Stimulated activated CD4-positive, alpha-beta T cell treated with anti-CD3 and anti-CD28 coated beads, TNF-alpha, amount 100 ng/mL, for 48 hours (primary cell): ENCODE data around the gene RRAGD.
A peak's percentile ranks its signal among the peaks of the same experiment; 100 is the strongest.

Experiments used
- DNase-seq, 3 donors: peaks; one replicate each; pipeline ENCODE4 v3.0.0-alpha.2; 2020; ENCODE audit warnings: low read depth in 3 of 3

RRAGD gene

GRCh38 chr6:89375427-89376267 is 36.4 kb downstream of the RRAGD start:
- peak in 2 of 3 donors; percentile 24 to 45 for DNase-seq

DNA sequence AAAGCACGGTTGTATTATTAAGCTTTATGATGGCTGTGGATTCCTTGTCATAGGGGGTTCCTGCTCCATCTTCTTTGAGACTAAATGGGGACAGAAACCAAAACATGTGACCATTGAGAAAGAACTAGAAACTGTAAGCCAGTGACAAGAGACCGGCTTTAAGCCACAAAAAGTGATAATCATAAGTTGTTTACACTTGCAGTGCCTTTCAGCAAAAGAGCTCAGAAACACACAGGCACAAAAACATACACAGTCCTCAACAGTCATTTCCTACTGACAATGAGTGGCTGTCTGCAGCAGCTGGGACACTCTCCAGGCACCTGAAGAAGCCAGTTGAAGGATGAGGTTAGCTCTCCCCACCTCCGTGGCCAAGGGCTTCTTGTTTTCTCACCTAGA is 39.6 kb downstream of the RRAGD start:
- no peak for DNase-seq

DNA sequence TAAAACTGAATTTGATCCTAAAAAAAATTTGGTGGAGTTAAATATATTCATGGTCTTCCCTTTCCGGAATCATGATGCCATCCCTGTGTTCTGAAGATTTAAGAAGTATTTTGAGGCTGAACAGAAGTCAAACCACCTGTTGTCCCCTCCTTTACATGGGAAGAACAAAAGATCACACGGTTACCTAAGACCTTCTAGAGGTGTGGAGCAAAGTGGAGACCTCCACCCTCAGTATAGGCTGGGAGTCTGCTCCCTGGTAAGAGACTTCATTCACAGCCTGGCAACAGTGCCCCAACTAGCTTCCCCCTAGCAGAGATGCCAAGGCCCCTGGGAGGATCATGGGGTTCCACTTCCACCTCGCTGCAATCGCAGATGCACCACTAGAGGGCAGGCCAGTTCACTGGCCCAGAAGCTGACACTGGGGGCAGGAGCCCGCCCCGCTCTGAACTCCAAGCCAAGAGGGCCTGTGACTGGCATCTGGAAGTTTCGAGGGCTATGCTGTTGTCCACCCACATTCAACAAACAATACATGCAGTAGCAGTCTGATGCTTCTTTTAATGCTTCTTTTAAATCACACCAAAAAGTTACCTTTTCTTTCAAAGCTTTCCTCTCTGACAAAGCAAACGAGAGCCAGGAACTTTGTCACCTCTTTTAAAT is 40.1 kb downstream of the RRAGD start:
- peak; percentile 61 to 63 (median 63) for DNase-seq

- no peak for DNase-seq
Observed at GRCh38 chr6:89368999-89369398, 43.1 kb downstream of the RRAGD start.

GRCh38 chr6:89368107-89368506 is 44.0 kb downstream of the RRAGD start:
- peak in 2 of 3 donors; percentile 62 to 71 for DNase-seq

GRCh38 chr6:89364586-89364985 is 47.5 kb downstream of the RRAGD start:
- DNase-seq, result no peak

GRCh38 chr6:89361171-89361570 is 50.9 kb downstream of the RRAGD start:
- DNase-seq, result no peak

DNA sequence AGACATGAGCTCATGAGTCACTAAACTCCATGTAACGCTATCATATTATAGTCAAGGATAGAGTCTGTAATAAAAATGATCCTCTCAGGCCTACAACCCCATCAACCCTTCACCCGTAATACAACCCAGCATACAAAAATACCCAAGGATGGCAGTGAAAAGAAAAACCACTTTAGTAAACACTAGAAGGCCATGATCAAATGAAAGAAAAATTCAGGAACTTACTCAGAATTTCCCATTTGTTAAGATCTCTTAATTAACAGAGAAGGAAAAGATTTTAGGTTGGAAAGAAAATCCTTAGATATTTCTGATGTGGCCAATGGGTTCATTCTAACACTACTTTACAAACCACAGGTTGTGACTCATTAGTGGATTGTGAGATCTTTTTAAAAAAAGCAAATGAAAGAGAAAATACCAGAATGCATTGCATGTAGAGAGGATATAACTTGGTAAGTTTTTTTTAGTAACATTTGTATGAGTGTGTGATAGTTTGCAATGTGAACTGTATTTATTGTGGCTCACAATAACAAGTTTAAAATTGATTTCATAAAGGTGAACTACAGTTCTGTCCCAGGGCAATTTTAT is 51.6 kb downstream of the RRAGD start:
- no peak for DNase-seq

DNA sequence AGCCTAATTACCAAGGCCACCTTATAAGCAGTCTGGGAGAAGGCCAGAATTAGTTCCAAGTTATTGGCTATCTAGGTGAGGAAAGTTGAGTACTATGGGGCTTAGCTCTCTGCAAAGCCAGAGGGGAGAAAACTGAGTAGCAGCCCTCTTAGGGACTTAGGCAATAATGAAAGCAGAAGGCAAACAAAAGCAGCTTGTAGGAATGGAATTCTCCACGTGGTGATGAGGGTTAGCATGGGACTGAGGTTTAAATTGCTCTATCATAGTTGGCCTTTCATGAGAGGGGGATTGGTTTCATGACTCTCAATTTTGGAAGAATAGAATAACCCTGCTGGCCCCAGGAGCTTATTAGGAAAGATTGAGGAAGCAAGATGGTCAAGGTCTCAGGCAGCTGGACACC is 52.5 kb downstream of the RRAGD start:
- no peak for DNase-seq

DNA sequence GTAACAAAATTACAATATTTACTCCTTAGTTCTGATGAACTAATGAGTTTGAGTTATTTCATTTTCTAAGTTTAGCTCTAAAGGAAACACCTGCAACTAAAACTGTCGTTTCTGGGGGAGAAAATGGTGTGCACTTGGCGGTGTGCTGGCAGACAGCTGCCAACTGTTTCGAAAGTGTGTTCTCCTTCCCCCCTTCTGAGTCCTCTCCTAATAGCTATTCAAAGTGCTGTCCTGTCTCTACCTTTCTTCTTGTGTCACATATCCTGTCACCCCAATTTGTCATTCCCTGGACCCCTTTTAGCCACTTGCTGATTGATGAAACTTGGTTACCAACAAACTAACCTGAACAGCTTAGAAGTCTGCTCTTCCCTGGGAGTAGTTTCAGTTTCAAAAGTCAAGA is 54.7 kb downstream of the RRAGD start:
- DNase-seq, result no peak

- no peak for DNase-seq
Observed at GRCh38 chr6:89356642-89357170, 55.4 kb downstream of the RRAGD start.

DNA sequence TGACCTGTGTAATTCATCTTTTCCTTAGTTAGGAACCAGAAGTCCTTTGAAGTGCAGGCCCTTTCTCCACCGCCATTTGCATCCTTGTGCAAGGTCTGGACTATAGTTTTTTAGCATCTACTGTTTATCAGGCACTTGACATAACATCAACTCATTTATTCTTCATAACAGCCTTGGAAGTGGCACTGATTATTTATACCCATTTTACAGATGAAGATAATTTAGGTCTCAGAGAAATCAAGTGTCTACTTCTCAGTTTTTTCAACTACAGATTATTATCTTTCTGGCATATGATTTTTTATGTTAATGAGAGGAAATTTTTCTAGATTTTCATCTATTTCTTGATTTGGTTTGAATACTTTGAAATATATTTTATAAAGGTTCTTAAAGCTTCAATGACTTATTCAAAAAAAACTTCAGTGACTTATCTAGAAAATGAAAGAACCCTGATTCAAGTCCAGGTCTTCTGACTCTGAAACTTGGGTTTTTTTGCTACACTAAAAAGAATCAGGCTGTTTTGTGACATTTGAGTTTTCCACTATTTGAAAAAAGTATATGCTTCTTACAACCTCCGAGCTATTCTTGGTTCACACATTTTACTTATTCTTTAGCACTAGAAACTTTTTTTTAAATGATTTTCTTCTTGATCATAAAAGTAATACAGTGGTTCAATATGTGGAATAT is 56.4 kb downstream of the RRAGD start:
- no peak for DNase-seq

DNA sequence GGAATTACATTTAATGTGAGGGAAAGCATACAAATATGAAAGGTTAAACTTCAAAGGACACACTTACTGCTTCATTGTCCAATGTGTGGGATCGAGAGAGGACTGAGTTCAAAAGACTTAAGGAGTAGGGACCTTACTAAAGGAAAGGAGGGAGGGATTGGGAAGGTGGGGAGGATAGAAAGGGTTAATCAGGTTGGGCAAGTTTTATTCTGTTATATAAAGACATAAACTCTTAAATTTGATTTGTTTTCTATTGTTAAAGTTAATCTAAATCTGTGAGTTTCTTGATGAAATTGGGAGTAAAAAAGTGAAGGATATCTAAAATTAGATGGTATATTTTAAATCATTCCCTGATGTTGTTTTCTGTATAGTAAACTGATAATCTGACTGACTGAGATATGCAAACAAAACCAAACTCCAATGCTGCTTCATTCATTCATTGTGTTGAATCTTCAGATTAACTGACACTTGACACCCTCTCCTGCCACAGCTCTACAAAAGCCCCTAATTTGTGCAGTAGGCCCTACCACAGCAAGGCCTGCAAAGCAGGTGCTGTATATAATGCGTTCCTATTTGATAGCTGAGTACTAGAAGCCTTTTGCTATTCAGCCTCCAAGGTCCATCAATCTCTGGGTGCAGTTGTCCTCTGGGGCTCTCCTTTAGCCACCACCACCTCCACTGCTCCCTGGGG is 58.2 kb downstream of the RRAGD start:
- DNase-seq, result no peak

DNA sequence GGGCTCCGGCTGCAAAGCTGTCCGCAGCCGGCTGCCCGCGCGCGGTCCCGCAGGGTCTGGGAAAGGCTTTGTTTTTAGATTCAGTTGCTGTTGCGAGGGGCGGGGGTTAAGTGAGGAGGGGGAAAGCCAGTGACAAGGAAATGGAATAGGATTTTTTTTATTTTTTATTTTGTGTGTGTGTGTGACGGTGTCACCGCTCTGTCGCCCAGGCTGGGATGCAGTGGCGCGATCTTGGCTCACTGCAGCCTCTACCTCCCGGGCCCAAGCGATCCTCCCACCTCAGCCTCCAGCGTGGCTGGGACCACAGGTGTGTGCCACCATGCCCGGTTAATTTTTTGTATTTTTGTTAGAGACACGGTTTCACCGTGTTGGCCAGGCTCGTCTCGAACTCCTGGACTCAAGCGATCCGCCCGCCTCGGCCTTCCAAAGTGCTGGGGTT is 58.9 kb downstream of the RRAGD start:
- peak in 1 of 3 donors; percentile 16 for DNase-seq

- peak; percentile 45 to 69 (median 56) for DNase-seq
Observed at GRCh38 chr6:89352278-89353117, 59.6 kb downstream of the RRAGD start, which contains the start of gene UBE2J1. Gene UBE2J1, minus strand, starts transcription at chr6:89352722. Its CDS starts 153 bp downstream, at chr6:89352569.

- DNase-seq, result no peak
Observed at GRCh38 chr6:89351671-89352277, 60.3 kb downstream of the RRAGD start.

GRCh38 chr6:89350281-89350966 is 61.6 kb downstream of the RRAGD start:
- no peak for DNase-seq

DNA sequence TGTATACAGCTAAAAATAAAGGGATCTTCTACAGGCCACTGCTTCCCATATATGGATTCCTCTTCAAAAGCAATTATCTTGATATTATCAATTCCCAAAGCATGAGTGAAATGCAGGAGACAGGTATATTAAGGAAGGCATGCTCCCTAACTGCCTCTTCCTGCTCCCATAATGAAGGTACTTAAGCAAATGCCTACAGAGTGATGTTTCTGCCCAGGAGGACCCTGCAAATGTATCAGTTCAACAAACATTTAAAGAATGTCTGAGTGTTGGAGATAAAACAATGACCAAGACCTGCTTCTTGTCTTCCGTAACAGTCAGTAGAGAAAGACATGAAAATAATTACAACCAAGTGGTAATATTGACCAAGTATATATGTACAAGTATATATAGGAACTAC is 63.7 kb downstream of the RRAGD start:
- DNase-seq, result no peak

- DNase-seq, result no peak
Observed at GRCh38 chr6:89347825-89348224, 64.2 kb downstream of the RRAGD start.
